HepG2 (cell line): ENCODE data around the gene MAP2K2. TPM values are rescaled to one million over a fixed set of nuclear protein-coding genes. Genes with fewer than 3 reads are reported as not detected.

Source experiments
- ATAC-seq: fragments of 200-7000 bp; cut with Tn5 transposase; 3 replicates; pipeline ENCODE4 v1.9.1; 2020; ENCODE audit warnings: mild to moderate bottlenecking, moderate library complexity
- BruUV-seq: library from RNA; stranded (reverse); fragments of 400-500 nt; replicated peaks from 2 replicates; lab custom pipeline; 2021; lab: Mats Ljungman, UMichigan
- CTCF ChIA-PET: fragments of 300-600 bp; formaldehyde crosslinking; extraction: SDS; loops from one replicate; lab custom pipeline; 2021; ENCODE audit warnings: low total read pairs, inconsistent platforms, low intra/inter-chr PET ratio; lab: Yijun Ruan, JAX
- POLR2A ChIA-PET: fragments of 350-600 bp; sonication (Branson Sonifier 250); formaldehyde crosslinking; loops from one replicate; lab custom pipeline; 2020; ENCODE audit warnings: antibody characterized with exemption, inconsistent platforms; lab: Yijun Ruan, JAX
- DNase-seq: peaks from one replicate; pipeline ENCODE4 v3.0.0-alpha.2; 2015; ENCODE audit warnings: low spot score
- FAIRE-seq: peaks from 3 replicates; lab custom pipeline; 2011; peaks lifted over from hg19 to GRCh38; lab: Jason Lieb, UNC
- H2AFZ ChIP-seq: one replicate; pipeline ENCODE4 v1.6.1; 2011; ENCODE audit warnings: low read length, inconsistent platforms
- H3K27ac ChIP-seq: fragments of 300-600 bp; 3 replicates; pipeline ENCODE4 v1.8.0; 2011; ENCODE audit warnings: mixed run types, mild to moderate bottlenecking, mixed read lengths, low read length, inconsistent platforms; ENCODE audit not compliant: insufficient read depth; ENCODE audit errors: extremely low read length
- H3K27me3 ChIP-seq, 2 experiments: fragments of 200-600 bp in 1 of 2; 2 replicates in 1 of 2; 3 replicates in 1 of 2; pipeline versions ENCODE4 v1.6.0 to v1.8.0; 2011; ENCODE audit warnings: low read length in 2 of 2, mild to moderate bottlenecking in 2 of 2, moderate library complexity in 2 of 2, inconsistent platforms in 1 of 2; ENCODE audit not compliant: insufficient read depth in 2 of 2, control insufficient read depth in 1 of 2
- H3K36me3 ChIP-seq, 2 experiments: fragments of 200-600 bp in 1 of 2; replicated peaks in 1 of 2; 2 replicates in 1 of 2; 3 replicates in 1 of 2; pipeline versions ENCODE4 v1.5.1 to v1.8.0; 2011; ENCODE audit warnings: low read length in 2 of 2, inconsistent platforms in 1 of 2; ENCODE audit not compliant: insufficient read depth in 2 of 2, control insufficient read depth in 1 of 2
- H3K4me1 ChIP-seq: 2 replicates; pipeline ENCODE4 v1.5.1; 2012; ENCODE audit warnings: low read length, inconsistent platforms; ENCODE audit not compliant: insufficient read depth
- H3K4me2 ChIP-seq: 2 replicates; pipeline ENCODE4 v1.6.0; 2011; ENCODE audit warnings: low read depth, low read length, inconsistent platforms
- H3K4me3 ChIP-seq, 3 experiments: fragments of 200-600 bp in 1 of 3; sonication (generic), shearing (Covaris generic) in 1 of 3; replicated peaks in 1 of 3; 2 replicates each; pipeline ENCODE4 v1.5.1; 2011 to 2016; ENCODE audit warnings: low read length in 3 of 3, inconsistent platforms in 2 of 3, low read depth in 2 of 3, mild to moderate bottlenecking in 2 of 3, control low read depth in 1 of 3, mixed read lengths in 1 of 3; ENCODE audit not compliant: insufficient read depth in 1 of 3
- H3K79me2 ChIP-seq: one replicate; pipeline ENCODE4 v1.6.1; 2011; ENCODE audit warnings: low read length, inconsistent platforms; ENCODE audit not compliant: insufficient read depth
- H3K9ac ChIP-seq: 2 replicates; pipeline ENCODE4 v1.6.0; 2011; ENCODE audit warnings: mild to moderate bottlenecking, low read depth, low read length, inconsistent platforms; ENCODE audit not compliant: insufficient read depth
- H3K9me3 ChIP-seq: 2 replicates; pipeline ENCODE4 v1.5.1; 2012; ENCODE audit warnings: mild to moderate bottlenecking, low read length
- H4K20me1 ChIP-seq: 2 replicates; pipeline ENCODE4 v1.6.0; 2011; ENCODE audit warnings: inconsistent platforms, mild to moderate bottlenecking, low read length, moderate library complexity; ENCODE audit not compliant: insufficient read depth
- ADNP ChIP-seq: sonication (generic); formaldehyde crosslinking; IDR thresholded peaks from 2 replicates; pipeline ENCODE4 v1.4.0; 2020; ENCODE audit warnings: missing genetic modification reagents
- CERS6 ChIP-seq: sonication (generic); formaldehyde crosslinking; IDR thresholded peaks from 2 replicates; pipeline ENCODE4 v1.5.0; 2020; ENCODE audit warnings: missing genetic modification reagents
- E2F5 ChIP-seq: sonication (generic); formaldehyde crosslinking; conservative IDR thresholded peaks from 2 replicates; pipeline ENCODE4 v1.4.0; 2020; ENCODE audit warnings: missing genetic modification reagents
- FOSL2 ChIP-seq: sonication (generic); formaldehyde crosslinking; IDR thresholded peaks from 2 replicates; pipeline ENCODE4 v1.4.0; 2020; ENCODE audit warnings: missing genetic modification reagents
- GATA4 ChIP-seq: sonication (generic); IDR thresholded peaks from 2 replicates; pipeline ENCODE4 v1.6.1; 2016; ENCODE audit warnings: antibody characterized with exemption, low read depth, borderline replicate concordance
- KDM2A ChIP-seq: sonication (generic); formaldehyde crosslinking; IDR thresholded peaks from 2 replicates; pipeline ENCODE4 v1.4.0; 2020; ENCODE audit warnings: low read depth, missing genetic modification reagents, borderline replicate concordance
- KLF6 ChIP-seq: IDR thresholded peaks from 2 replicates; pipeline ENCODE4 v1.8.0; 2016; ENCODE audit warnings: missing biosample characterization, missing genetic modification reagents
- RBAK ChIP-seq: sonication (generic); formaldehyde crosslinking; IDR thresholded peaks from 2 replicates; pipeline ENCODE4 v1.5.1; 2020; ENCODE audit warnings: mild to moderate bottlenecking, missing genetic modification reagents
- SOX13 ChIP-seq, 3 experiments: fragments of 450-650 bp in 1 of 3; sonication (generic) in 1 of 3; formaldehyde crosslinking in 1 of 3; IDR thresholded peaks in 2 of 3; conservative IDR thresholded peaks in 1 of 3; 2 replicates each; pipeline versions ENCODE4 v1.5.0 to v1.6.1; 2016 to 2020; ENCODE audit warnings: antibody characterized with exemption in 1 of 3, mild to moderate bottlenecking in 1 of 3, missing compliant biosample characterization in 1 of 3, missing genetic modification reagents in 1 of 3, moderate library complexity in 1 of 3
- STAG1 ChIP-seq: sonication (generic); formaldehyde crosslinking; IDR thresholded peaks from 2 replicates; pipeline ENCODE4 v1.4.0; 2020; ENCODE audit warnings: missing genetic modification reagents
- XRCC5 ChIP-seq: fragments of 200-400 bp; formaldehyde crosslinking; optimal IDR thresholded peaks from 2 replicates; pipeline ENCODE3; 2017; ENCODE audit warnings: mild to moderate bottlenecking, low read length
- ZBTB33 ChIP-seq: sonication (generic); formaldehyde crosslinking; IDR thresholded peaks from 2 replicates; pipeline ENCODE4 v1.4.0; 2020; ENCODE audit warnings: missing genetic modification reagents
- ZFX ChIP-seq: sonication (generic); formaldehyde crosslinking; IDR thresholded peaks from 2 replicates; pipeline ENCODE4 v1.4.0; 2020; ENCODE audit warnings: mild to moderate bottlenecking, low read depth, missing genetic modification reagents, moderate library complexity
- ZMYM3 ChIP-seq: sonication (generic); formaldehyde crosslinking; IDR thresholded peaks from 2 replicates; pipeline ENCODE4 v1.5.1; 2020; ENCODE audit warnings: mild to moderate bottlenecking, missing genetic modification reagents
- ZNF230 ChIP-seq: sonication (generic); formaldehyde crosslinking; IDR thresholded peaks from 2 replicates; pipeline ENCODE4 v1.4.0; 2020; ENCODE audit warnings: mild to moderate bottlenecking, missing genetic modification reagents
- ZNF362 ChIP-seq: sonication (generic); formaldehyde crosslinking; IDR thresholded peaks from 2 replicates; pipeline ENCODE4 v1.4.0; 2020; ENCODE audit warnings: missing genetic modification reagents, mild to moderate bottlenecking, borderline replicate concordance
- ZNF484 ChIP-seq: sonication (generic); formaldehyde crosslinking; IDR thresholded peaks from 2 replicates; pipeline ENCODE4 v1.5.1; 2020; ENCODE audit warnings: mild to moderate bottlenecking, low read depth, missing genetic modification reagents, borderline replicate concordance
- ZNF644 ChIP-seq: IDR thresholded peaks from 2 replicates; pipeline ENCODE4 v1.6.1; 2016; ENCODE audit warnings: low read depth
- ZNF709 ChIP-seq: sonication (generic); formaldehyde crosslinking; IDR thresholded peaks from 2 replicates; pipeline ENCODE4 v1.5.0; 2020; ENCODE audit warnings: mild to moderate bottlenecking, missing genetic modification reagents
- WGBS: methylation state at CpG from one replicate; pipeline ENCODE4 v1.1.6; 2017; ENCODE audit warnings: low lambda C conversion rate; 5-methylcytosine and 5-hydroxymethylcytosine counted together
- in situ Hi-C: cut with HindIII; loops from 2 replicates; pipeline ENCODE4 v1.10.0; 2017; ENCODE audit warnings: low pct_unique_long_range_greater_than_20kb; ENCODE audit not compliant: extremely low pct_ligation_motif_present
- intact Hi-C: fragments of 100-400 bp; cut with micrococcal nuclease; formaldehyde crosslinking; loops from one replicate; pipeline ENCODE4 v1.10.0; 2022; ENCODE audit not compliant: unreplicated experiment
- polyA plus RNA-seq, 8 experiments: library from polyadenylated mRNA; depleted of rRNA in 3 of 8; stranded (reverse) in 7 of 8; unstranded in 1 of 8; fragments of >200 nt; fragmentation: Illumina TruSeq in 4 of 8; extraction: Trizol in 4 of 8; gene quantifications; 2 replicates each; pipeline versions ENCODE4 v1.2.1 to v1.2.3, GENCODE V29; 2011 to 2016; ENCODE audit warnings: low read depth in 4 of 8, missing spikeins in 1 of 8, mixed read lengths in 1 of 8; ENCODE audit not compliant: insufficient read depth in 1 of 8
- total RNA-seq, 5 experiments: library from RNA; depleted of rRNA; stranded (reverse); fragments of >200 nt; fragmentation: Illumina TruSeq; extraction: Trizol; gene quantifications; 2 replicates each; pipeline ENCODE4 v1.2.3, GENCODE V29; 2016; ENCODE audit warnings: low read depth in 1 of 5

Gene MAP2K2
- total and polyA plus RNA-seq, 2 of the 13 experiments (the other 11 are each of a cell fraction or from before 2014, with no cell fraction given) = 70.3 to 80.9 TPM

GRCh38 chr19:4139614-4140236 lies 15.8 kb upstream of the MAP2K2 start:
- Histone ChIP-seq H3K4me1 (peaks cover 63% of the 10 kb centered on the region), H4K20me1 (no peaks in the 10 kb centered on the region), H3K4me2 (no peak overlapping the region), H3K27me3 (no peaks in the 10 kb centered on the region; a peak in 1 of 5 replicates), H2AFZ (no peak overlapping the region), H3K9me3 (no peaks in the 10 kb centered on the region), H3K36me3 (no peaks in the 10 kb centered on the region), H3K27ac (no peak overlapping the region), H3K4me3 (no peak overlapping the region), H3K79me2 (no peaks in the 10 kb centered on the region), H3K9ac (no peak overlapping the region)
- in situ Hi-C loops (no loop called here), intact Hi-C loops (loop anchor here (5.0 to 10.0 kb wide), 3 partner anchors 48 to 135 kb away; partner anchors contain the start of gene PIAS4)
- DNase-seq (peak; percentile 58), FAIRE-seq (no peak), ATAC-seq (peak; percentile 74)
- ChIA-PET CTCF (interaction anchor here (1.4 to 2.0 kb wide), 4 partner anchors 28 to 154 kb away, joined by 4 to 15 read pairs (median 6); no protein-coding TSS in a partner anchor), POLR2A (interaction anchor here (1.1 to 2.1 kb wide), 6 partner anchors 9 to 154 kb away, joined by 3 to 13 read pairs (median 4); partner anchors contain the start of genes CREB3L3, EEF2 and ZBTB7A)
- no TSS peak for BruUV-seq
- 27% methylated on average over 14 of the region's 14 CpGs for whole genome bisulfite sequencing
- TF ChIP-seq CERS6 (CRISPR knock-in tag) (no peak), XRCC5 (peak; percentile 74), ADNP (peak; percentile 79), E2F5 (CRISPR knock-in tag) (no peak), ZNF484 (CRISPR knock-in tag) (no peak), ZBTB33 (CRISPR knock-in tag) (peak; percentile 14; the same call in 1 of the 2 replicates), ZNF362 (CRISPR knock-in tag) (0 out of 2 replicates have a peak, but pooled peaks have one; percentile 12), KLF6 (CRISPR knock-in tag) (no peak), ZNF644 (CRISPR knock-in tag) (no peak), ZNF230 (0 out of 2 replicates have a peak, but pooled peaks have one; percentile 25), SOX13 (IDR thresholded peaks at IDR 0.05) (no peak), SOX13 (CRISPR knock-in tag; conservative IDR thresholded peaks at IDR 0.05 in 1 of 2, IDR thresholded peaks at IDR 0.05 in 1 of 2) (0 out of 4 replicates have a peak, but pooled peaks of 1 of the 2 experiments have one; percentile 10), RBAK (no peak), ZNF709 (CRISPR knock-in tag) (peak; percentile 39; the same call in 1 of the 2 replicates), KDM2A (CRISPR knock-in tag) (peak; percentile 78), STAG1 (peak; percentile 62), ZFX (peak; percentile 27; the same call in 1 of the 2 replicates), GATA4 (no peak), FOSL2 (CRISPR knock-in tag) (peak; percentile 23; the same call in 1 of the 2 replicates), ZMYM3 (CRISPR knock-in tag) (peak; percentile 88)
